SK-MEL-5 (cell line): Measurements from ENCODE around the gene SSPN. TPM values are rescaled to one million over a fixed set of nuclear protein-coding genes. Genes with fewer than 3 reads are reported as not detected.
A peak's percentile ranks its signal among the peaks of the same experiment; 100 is the strongest.

ENCODE experiments used
- DNase-seq: peaks from one replicate; pipeline ENCODE4 v3.0.0-alpha.2; 2016; ENCODE audit warnings: low read depth, low spot score
- in situ Hi-C: cut with HindIII; loops from 2 replicates; pipeline ENCODE4 v1.10.0; 2016; ENCODE audit warnings: low sequenced_read_pairs, high pct_unique_total_duplicates, low pct_unique_long_range_greater_than_20kb
- total RNA-seq: library from RNA; depleted of rRNA; stranded (reverse); fragments of >200 nt; shearing (Covaris generic); gene quantifications from 2 replicates; pipeline ENCODE4 v1.2.3, GENCODE V29; 2014; rRNA removed

SSPN gene
- total RNA-seq, 1 experiment from 2014 or later, result 2.2 TPM

- in situ Hi-C loops, result no loop called here
- DNase-seq, result no peak
These were observed 97.2 kb downstream of the SSPN start for GRCh38 chr12:26292596-26292995.

GRCh38 chr12:26293612-26294011 lies 98.2 kb downstream of the SSPN start:
- in situ Hi-C loops, result no loop called here
- no peak for DNase-seq

- DNase-seq, result no peak
- in situ Hi-C loops, result no loop called here
These were observed 99.6 kb downstream of the SSPN start for GRCh38 chr12:26295001-26295400.

- in situ Hi-C loops, result no loop called here
- DNase-seq, result no peak
These were observed 102.2 kb downstream of the SSPN start for GRCh38 chr12:26297396-26298070.

GRCh38 chr12:26298785-26299621 lies 103.6 kb downstream of the SSPN start:
- in situ Hi-C loops, result no loop called here
- DNase-seq, result peak; percentile 53

DNA sequence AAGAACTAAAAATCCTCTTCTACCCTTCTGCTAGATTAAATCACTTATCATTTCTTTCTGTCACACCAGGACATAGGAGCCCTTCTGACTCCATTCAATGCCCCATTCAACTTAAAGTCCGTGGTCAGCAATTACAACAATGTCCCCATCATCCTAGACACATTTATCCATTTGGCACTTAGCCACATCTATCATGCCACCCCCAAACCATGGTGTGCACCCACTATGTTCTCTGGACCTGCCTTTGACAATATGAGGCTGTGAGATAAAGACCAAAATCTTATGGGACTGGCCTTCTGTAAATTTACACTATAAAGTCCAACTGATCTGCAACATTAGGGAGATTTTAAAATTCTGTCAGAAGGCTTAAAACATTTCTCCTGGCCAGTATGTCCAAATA lies 104.4 kb downstream of the SSPN start:
- in situ Hi-C loops, result no loop called here
- no peak for DNase-seq

Other genes with a start within 250 kb of the SSPN start
- gene RASSF8, start 236.9 kb upstream of the SSPN start, total RNA-seq, result 47.9 and 60.7 TPM in 2 replicates
- 9.5 and 17.7 TPM in 2 replicates for gene BHLHE41, start 70.5 kb upstream of the SSPN start, total RNA-seq